HUES6 (cell line): ENCODE results near the gene IFT20.

Experiments
- H3K27ac ChIP-seq: 2 replicates; pipeline ENCODE4 v1.7.0; 2013; ENCODE audit warnings: low read depth, mild to moderate bottlenecking, low read length, inconsistent platforms
- H3K27me3 ChIP-seq: 2 replicates; pipeline ENCODE4 v1.6.1; 2013; ENCODE audit warnings: low read length; ENCODE audit not compliant: control insufficient read depth, insufficient read depth
- H3K36me3 ChIP-seq: 2 replicates; pipeline ENCODE4 v1.6.1; 2013; ENCODE audit warnings: low read length; ENCODE audit not compliant: control insufficient read depth, insufficient read depth
- H3K4me1 ChIP-seq: 2 replicates; pipeline ENCODE4 v1.6.1; 2013; ENCODE audit warnings: low read length; ENCODE audit not compliant: control insufficient read depth, insufficient read depth
- H3K4me3 ChIP-seq: 2 replicates; pipeline ENCODE4 v1.5.1; 2013; ENCODE audit warnings: low read depth, low read length
- H3K9ac ChIP-seq: one replicate; pipeline ENCODE4 v1.6.1; 2013; ENCODE audit warnings: mild to moderate bottlenecking, low read length
- H3K9me3 ChIP-seq: 2 replicates; pipeline ENCODE4 v1.6.1; 2013; ENCODE audit warnings: low read depth, low read length; ENCODE audit not compliant: control insufficient read depth, insufficient read depth

The IFT20 gene

DNA sequence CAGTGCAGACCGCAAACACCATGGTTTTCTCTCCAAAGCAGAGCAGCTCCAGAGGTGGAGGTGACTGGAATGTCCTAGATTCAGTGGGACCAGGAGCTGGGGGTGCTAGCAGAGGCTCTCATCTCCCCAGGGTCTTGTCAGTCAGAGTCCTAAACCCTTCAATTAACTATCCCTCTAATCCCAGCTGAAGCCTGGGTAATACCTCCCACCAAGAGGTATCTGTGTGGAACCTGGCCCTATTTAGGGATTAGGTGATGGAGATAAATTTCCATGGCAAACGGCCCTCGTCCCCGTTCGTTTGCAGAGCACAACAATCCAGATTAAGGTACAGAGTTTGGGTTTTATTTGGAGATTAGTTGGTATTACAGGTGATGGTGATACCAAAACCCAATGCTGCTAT lies 27.9 kb upstream of the IFT20 start:
- H3K27me3 ChIP-seq = no peaks in the 10 kb centered on the region
- H3K9ac ChIP-seq = no peak overlapping the region
- H3K27ac ChIP-seq = no peak overlapping the region

DNA sequence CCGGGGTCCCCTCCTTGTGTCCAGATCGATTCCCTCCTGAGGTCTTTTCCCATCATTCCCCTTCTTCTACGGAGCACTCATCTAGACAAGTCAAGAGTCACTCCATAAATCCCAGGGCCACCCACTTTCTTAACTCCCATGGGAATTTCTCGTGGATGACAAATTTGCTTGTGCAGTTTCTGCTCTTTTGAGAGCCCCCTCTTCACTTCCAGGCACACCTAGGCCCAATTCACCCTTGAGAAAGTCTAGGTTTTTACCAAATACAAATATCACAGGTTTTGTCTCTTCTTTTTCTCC lies 22.6 kb upstream of the IFT20 start:
- H3K4me1 ChIP-seq = peaks cover 10% of the 10 kb centered on the region
- peaks cover 59% of the 10 kb centered on the region for H3K36me3 ChIP-seq
- H3K27ac ChIP-seq = peak overlapping the region; percentile 86

More for the DNA sequence above, 27.9 kb upstream of the IFT20 start:
- no peak overlapping the region for H3K4me3 ChIP-seq
- H3K4me1 ChIP-seq = peaks cover 3% of the 10 kb centered on the region
- H3K36me3 ChIP-seq = peaks cover 58% of the 10 kb centered on the region
- H3K9me3 ChIP-seq = no peaks in the 10 kb centered on the region

DNA sequence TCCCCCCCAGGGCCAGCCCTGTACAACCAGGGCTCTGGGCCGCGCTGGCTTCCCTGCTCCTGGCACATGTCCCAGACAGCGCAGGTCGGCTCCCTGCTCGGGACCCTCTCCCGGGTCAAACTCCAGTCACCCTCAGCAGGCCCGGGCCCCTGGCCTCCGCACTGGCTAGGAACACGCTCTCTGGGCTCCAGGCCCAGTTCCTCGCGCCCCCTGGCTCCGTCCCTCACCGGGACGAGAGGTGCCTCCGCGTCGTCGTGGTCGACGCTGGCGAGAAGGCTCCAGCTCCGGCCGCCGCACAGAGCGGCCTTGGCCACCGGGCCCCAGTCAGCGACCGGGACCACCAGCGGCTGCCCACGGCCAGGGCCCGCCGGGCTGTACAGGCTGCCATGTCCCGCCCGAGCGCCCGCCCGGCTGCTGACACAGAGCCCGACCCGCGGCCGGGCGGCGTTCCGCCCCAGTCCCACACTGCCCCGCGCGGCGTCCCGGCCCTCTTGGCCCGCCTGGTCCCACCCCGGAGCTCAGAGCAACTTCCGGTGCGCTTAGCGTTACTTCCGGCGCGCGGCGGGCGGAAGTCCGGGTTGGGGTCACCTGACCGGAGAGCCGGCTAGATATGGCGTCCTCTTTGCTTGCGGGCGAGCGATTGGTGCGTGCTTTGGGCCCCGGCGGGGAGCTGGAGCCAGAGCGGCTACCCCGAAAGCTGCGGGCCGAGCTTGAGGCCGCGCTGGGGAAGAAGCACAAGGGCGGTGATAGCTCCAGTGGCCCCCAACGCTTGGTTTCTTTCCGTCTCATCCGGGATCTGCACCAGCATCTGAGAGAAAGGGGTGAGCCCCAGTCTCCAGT lies 22.0 kb upstream of the IFT20 start, which contains the start of gene POLDIP2:
TSS of gene POLDIP2 (minus strand) at position 467 of the 840 bp plus-strand sequence. CDS start at position 388, 79 bp downstream.
- Histone ChIP-seq H3K9me3 (no peaks in the 10 kb centered on the region), H3K4me3 (peak within 1 kb of the TSS; percentile 95), H3K27ac (peak within 1 kb of the TSS; percentile 86), H3K36me3 (peaks cover 58% of the 10 kb centered on the region), H3K4me1 (peaks cover 10% of the 10 kb centered on the region), H3K27me3 (no peaks in the 10 kb centered on the region), H3K9ac (peak within 1 kb of the TSS; percentile 96)

More for the DNA sequence above, 22.6 kb upstream of the IFT20 start:
- Histone ChIP-seq H3K4me3 (peak overlapping the region; percentile 95), H3K9me3 (no peaks in the 10 kb centered on the region), H3K27me3 (no peaks in the 10 kb centered on the region), H3K9ac (peak overlapping the region; percentile 96)

DNA sequence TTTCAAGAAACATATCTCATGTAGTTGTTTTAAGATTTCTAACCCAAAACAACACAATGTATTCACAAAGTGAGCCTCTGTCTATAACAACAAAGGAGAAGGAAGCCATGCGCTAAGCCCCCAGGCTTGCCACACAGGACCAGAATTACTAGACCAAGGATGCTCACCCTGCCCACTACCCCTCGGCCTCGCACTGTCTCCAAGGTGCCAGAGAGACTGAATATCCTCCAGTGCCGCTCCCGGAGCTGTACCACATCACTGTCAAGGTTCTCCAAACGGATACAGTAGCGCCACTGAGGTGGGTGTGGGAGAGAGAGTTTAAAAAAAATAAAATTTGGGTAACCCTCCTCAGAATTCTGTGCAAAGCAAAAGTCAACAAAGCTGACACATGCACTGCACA lies 15.0 kb upstream of the IFT20 start:
- Histone ChIP-seq H3K27me3 (no peaks in the 10 kb centered on the region), H3K27ac (no peak overlapping the region), H3K4me1 (peaks cover 13% of the 10 kb centered on the region; the same call in 1 of the 2 replicates), H3K9ac (no peak overlapping the region), H3K36me3 (peaks cover 95% of the 10 kb centered on the region), H3K4me3 (no peak overlapping the region), H3K9me3 (no peaks in the 10 kb centered on the region)

DNA sequence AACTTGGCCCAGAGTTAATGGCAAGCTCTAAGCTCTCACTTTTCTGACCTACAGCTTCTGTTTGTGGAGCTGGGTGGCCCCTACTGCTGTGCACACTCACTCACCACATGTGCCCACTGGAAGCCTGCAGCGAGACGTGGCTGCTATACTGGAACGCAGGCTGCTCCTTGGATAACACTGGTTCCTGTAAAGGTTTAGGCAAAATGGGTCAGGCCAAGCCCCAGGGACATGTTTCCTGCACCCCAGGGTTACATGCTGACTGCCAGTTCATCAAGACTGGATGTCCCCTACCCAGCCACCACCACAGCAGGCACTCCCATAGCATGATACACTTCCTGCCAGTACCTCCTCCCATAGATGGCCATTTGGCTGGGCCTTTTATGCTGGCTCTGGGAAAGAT lies 13.7 kb upstream of the IFT20 start:
- Histone ChIP-seq H3K4me1 (peaks cover 13% of the 10 kb centered on the region; the same call in 1 of the 2 replicates), H3K9me3 (no peaks in the 10 kb centered on the region), H3K36me3 (peaks cover 97% of the 10 kb centered on the region), H3K4me3 (no peak overlapping the region), H3K27ac (no peak overlapping the region), H3K27me3 (no peaks in the 10 kb centered on the region), H3K9ac (no peak overlapping the region)

DNA sequence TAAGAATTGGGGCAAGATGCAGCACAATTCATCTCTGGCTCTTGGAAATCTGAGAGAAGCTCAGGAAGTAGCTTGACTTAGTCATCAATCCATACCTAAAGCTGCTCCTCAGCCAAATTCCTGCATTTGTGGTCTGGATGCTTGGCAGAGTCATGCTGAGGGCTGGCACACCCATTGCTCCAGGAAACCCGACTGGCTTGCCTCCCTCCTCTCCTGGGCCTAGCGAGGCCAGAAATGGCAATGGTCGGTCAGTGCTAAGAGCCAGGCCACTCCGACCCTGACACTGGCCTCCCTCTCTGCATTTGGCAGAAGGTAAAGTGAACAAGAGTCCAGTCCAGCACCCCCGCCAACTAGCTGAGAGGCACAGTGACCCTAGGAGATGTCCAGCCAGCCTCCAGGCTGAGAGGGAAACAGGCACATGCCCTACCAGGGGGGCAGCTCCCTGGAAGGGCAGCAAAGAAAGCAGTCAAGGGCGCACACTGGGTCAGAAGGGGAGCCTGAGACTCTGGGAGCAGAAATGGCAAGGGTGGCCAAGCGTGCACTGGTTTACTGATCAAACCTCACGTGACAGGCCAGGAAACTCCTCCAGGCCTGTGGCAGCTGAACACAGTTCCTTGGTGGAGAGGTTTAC lies 12.1 kb upstream of the IFT20 start:
- no peaks in the 10 kb centered on the region for H3K27me3 ChIP-seq
- peaks cover 13% of the 10 kb centered on the region; the same call in 1 of the 2 replicates for H3K4me1 ChIP-seq
- no peaks in the 10 kb centered on the region for H3K9me3 ChIP-seq
- no peak overlapping the region for H3K4me3 ChIP-seq
- H3K27ac ChIP-seq = 0 out of 2 replicates have a peak overlapping the region, but pooled peaks have one; percentile 34
- peaks cover 97% of the 10 kb centered on the region for H3K36me3 ChIP-seq
- H3K9ac ChIP-seq = peak overlapping the region; percentile 30

DNA sequence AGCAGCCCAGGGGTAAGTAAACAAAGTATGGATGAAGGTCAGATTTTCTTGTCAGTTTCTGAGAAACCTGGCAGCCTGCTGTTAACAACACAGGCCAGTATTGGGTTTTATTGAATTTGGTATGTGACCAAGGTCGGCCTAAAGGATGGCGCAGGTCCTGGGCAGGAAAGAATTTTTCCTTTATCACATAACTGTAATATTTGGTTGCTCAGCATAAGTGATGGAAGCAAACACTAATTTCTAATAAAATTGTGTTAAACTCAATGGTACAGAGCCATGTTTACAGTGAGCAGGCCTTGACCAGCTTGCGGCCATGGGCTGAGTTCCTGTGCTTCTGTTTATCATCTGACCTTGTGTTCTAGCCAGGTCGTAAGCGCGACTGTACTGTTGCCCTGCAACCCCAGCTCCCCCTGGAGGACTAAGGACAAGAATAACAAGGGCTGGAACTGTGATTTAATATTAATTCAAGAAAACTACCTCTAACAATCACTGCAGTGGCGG lies 11.5 kb upstream of the IFT20 start:
- H3K36me3 ChIP-seq = peaks cover 98% of the 10 kb centered on the region
- no peaks in the 10 kb centered on the region for H3K27me3 ChIP-seq
- no peak overlapping the region for H3K9ac ChIP-seq
- peaks cover 13% of the 10 kb centered on the region; the same call in 1 of the 2 replicates for H3K4me1 ChIP-seq
- H3K9me3 ChIP-seq = no peaks in the 10 kb centered on the region
- peak overlapping the region; percentile 34; the same call in 1 of the 2 replicates for H3K27ac ChIP-seq
- H3K4me3 ChIP-seq = no peak overlapping the region

DNA sequence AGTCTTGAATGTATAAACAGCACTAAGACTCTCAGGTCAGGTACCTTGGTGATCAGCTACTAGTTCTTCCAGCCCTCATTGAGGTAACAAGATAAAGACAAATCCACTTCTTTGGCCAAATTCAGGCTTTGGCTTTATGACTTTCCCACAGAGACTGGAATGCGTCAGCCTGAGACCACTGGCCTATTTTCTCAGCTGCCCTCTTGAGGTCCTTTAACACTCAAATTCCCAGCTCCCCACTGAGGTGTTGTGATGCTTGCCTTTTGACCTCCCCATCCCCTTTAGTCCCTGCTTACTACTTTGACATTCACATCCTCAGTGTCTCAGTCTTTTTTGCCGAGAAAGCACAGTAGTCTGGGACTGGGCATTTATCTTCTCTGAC lies 10.9 kb upstream of the IFT20 start:
- Histone ChIP-seq H3K27me3 (no peaks in the 10 kb centered on the region), H3K9me3 (no peaks in the 10 kb centered on the region), H3K27ac (no peak overlapping the region), H3K9ac (no peak overlapping the region), H3K36me3 (peaks cover 98% of the 10 kb centered on the region), H3K4me1 (peaks cover 13% of the 10 kb centered on the region; the same call in 1 of the 2 replicates), H3K4me3 (no peak overlapping the region)

DNA sequence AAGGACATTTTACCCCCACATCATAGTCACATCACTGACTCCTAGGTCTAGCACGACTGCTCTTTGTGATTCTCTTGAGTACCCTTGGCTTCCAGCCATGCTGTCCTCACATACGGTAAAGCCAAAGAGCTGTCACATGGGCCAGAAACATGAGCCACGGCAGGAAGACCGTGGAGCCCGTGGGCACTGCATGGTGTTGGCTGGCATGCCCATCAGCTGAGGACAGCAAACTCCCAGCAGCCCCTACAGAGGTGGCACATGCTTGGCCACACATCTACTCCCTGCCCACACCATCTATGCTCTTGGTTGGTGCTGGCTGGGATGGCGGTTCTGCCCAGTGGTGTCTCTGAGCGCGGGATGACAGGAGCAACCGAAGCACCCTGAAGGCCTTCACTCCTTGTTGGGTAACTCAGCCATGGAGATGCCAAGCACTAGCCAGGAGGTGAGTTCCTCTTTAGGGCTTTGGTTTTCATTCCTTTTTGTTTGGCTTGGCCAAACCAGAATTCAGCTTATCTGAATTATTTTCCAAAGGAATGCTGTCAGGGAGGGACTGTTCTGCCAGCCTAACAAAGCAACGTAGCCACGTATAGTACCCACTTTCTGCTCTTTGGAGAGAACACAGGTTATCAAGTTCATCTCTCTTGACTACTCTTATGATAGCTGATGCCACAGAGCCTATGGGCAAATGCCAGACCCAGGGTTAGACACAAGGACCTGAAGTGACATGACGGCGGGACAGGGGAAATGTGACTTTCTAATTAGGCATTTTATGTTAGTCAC lies 10.3 kb upstream of the IFT20 start:
- H3K27ac ChIP-seq = no peak overlapping the region
- H3K36me3 ChIP-seq = peaks cover 98% of the 10 kb centered on the region
- no peaks in the 10 kb centered on the region for H3K27me3 ChIP-seq
- H3K4me1 ChIP-seq = peaks cover 13% of the 10 kb centered on the region; the same call in 1 of the 2 replicates
- no peak overlapping the region for H3K9ac ChIP-seq
- no peaks in the 10 kb centered on the region for H3K9me3 ChIP-seq
- H3K4me3 ChIP-seq = no peak overlapping the region

DNA sequence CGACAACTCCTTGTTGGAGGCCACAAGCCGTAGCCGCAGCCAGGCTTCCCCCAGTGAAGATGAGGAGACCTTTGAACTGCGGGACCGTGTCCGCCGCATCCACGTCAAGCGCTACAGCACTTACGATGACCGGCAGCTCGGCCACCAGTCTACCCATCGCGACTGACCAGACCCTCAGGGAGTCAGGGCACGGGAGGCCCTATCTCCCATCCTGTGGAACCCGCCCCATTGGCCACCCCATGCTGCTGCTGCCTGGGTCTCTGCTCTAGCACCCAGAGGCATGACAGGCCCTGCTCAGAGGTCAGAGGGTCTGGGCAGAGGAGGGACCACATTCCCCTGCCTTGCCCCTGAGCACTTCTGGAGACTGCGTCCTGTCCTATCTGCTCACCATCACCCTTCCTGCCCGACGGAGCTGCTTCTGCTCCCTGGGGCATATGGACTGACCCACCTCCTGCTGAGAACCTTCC lies 9.2 kb upstream of the IFT20 start:
- H3K36me3 ChIP-seq = peaks cover 98% of the 10 kb centered on the region
- H3K27ac ChIP-seq = no peak overlapping the region
- no peak overlapping the region for H3K4me3 ChIP-seq
- peaks cover 13% of the 10 kb centered on the region; the same call in 1 of the 2 replicates for H3K4me1 ChIP-seq
- H3K27me3 ChIP-seq = no peaks in the 10 kb centered on the region
- H3K9me3 ChIP-seq = no peaks in the 10 kb centered on the region
- H3K9ac ChIP-seq = no peak overlapping the region
